ENCODE results near the gene RPS28. TPM values are rescaled to one million over a fixed set of nuclear protein-coding genes. Genes with fewer than 3 reads are reported as not detected.

RPS28 gene
- total RNA-seq, 1 donor from 2014 or later = 157 TPM

GRCh38 chr19:8319807-8320520 is 1.3 kb upstream of the RPS28 start:
- no peak for FAIRE-seq
- no peak for DNase-seq (ENCODE audit: low spot score in 2 of 2)

- FAIRE-seq (no peak), DNase-seq (ENCODE audit: low spot score in 2 of 2) (no peak)
These were observed 681 bp upstream of the RPS28 start for GRCh38 chr19:8320564-8321066.

GRCh38 chr19:8321986-8322637 is 816 bp downstream of the RPS28 start:
- FAIRE-seq = no peak
- no peak for DNase-seq (ENCODE audit: low spot score in 2 of 2)

GRCh38 chr19:8322638-8322997 is 1.3 kb downstream of the RPS28 start:
- FAIRE-seq (no peak), DNase-seq (ENCODE audit: low spot score in 2 of 2) (no peak)

GRCh38 chr19:8323781-8324185 is 2.5 kb downstream of the RPS28 start:
- FAIRE-seq (no peak), DNase-seq (ENCODE audit: low spot score in 2 of 2) (no peak)

- no peak for DNase-seq (ENCODE audit: low spot score in 2 of 2)
- FAIRE-seq = no peak
These were observed 3.1 kb downstream of the RPS28 start for GRCh38 chr19:8324186-8325050.

GRCh38 chr19:8325454-8325853 is 4.2 kb downstream of the RPS28 start:
- DNase-seq (ENCODE audit: low spot score in 2 of 2) (no peak), FAIRE-seq (no peak)

- no peak for FAIRE-seq
These were observed 8.7 kb downstream of the RPS28 start for GRCh38 chr19:8329996-8330395.

GRCh38 chr19:8331263-8331845 is 10.1 kb downstream of the RPS28 start:
- no peak for FAIRE-seq
- DNase-seq (ENCODE audit: low spot score in 2 of 2) = no peak

More at GRCh38 chr19:8329996-8330395, 8.7 kb downstream of the RPS28 start:
- no peak for DNase-seq (ENCODE audit: low spot score in 2 of 2)

- FAIRE-seq (no peak), DNase-seq (ENCODE audit: low spot score in 2 of 2) (no peak)
These were observed 11.9 kb downstream of the RPS28 start for GRCh38 chr19:8332976-8333766.

GRCh38 chr19:8333767-8334457 is 12.6 kb downstream of the RPS28 start:
- FAIRE-seq (no peak), DNase-seq (ENCODE audit: low spot score in 2 of 2) (no peak)

- DNase-seq (ENCODE audit: low spot score in 2 of 2) (peak in 1 of 2 donors; percentile 61), FAIRE-seq (no peak)
These were observed 13.4 kb downstream of the RPS28 start for GRCh38 chr19:8334458-8335342.

GRCh38 chr19:8335343-8336071 is 14.2 kb downstream of the RPS28 start:
- DNase-seq (ENCODE audit: low spot score in 2 of 2) = no peak
- no peak for FAIRE-seq

GRCh38 chr19:8336072-8336569 is 14.8 kb downstream of the RPS28 start:
- FAIRE-seq = no peak
- no peak for DNase-seq (ENCODE audit: low spot score in 2 of 2)

- DNase-seq (ENCODE audit: low spot score in 2 of 2) = no peak
- FAIRE-seq = no peak
These were observed 15.4 kb downstream of the RPS28 start for GRCh38 chr19:8336660-8337059.

GRCh38 chr19:8337728-8338127 is 16.4 kb downstream of the RPS28 start:
- DNase-seq (ENCODE audit: low spot score in 2 of 2) (no peak), FAIRE-seq (no peak)

- no peak for FAIRE-seq
- DNase-seq (ENCODE audit: low spot score in 2 of 2) = no peak
These were observed 17.5 kb downstream of the RPS28 start for GRCh38 chr19:8338835-8339234.
